GM13977 (cell line): Measurements from ENCODE around the gene ZNF813.
A peak's percentile ranks its signal among the peaks of the same experiment; 100 is the strongest.
"Not testable (repeated sequence)": the region's sequence is repeated elsewhere in the genome, so short reads cannot be mapped to it uniquely, and the experiment has no call there.

Experiments
- DNase-seq: peaks from one replicate; pipeline ENCODE4 v3.0.0; 2012; ENCODE audit warnings: low spot score
- in situ Hi-C: fragments of 300-500 bp; cut with MboI; formaldehyde crosslinking; loops from one replicate; pipeline ENCODE4 v1.12.0; 2022; ENCODE audit warnings: low sequenced_read_pairs, low pct_unique_long_range_greater_than_20kb, mixed read lengths, inconsistent platforms; ENCODE audit not compliant: unreplicated experiment
- TF ChIP-seq, protein P1 (sequence below): IDR thresholded peaks from 2 replicates; pipeline ENCODE4 v1.5.1; 2012; ENCODE audit warnings: mild to moderate bottlenecking, control low read depth; ENCODE audit not compliant: insufficient read depth; ENCODE audit errors: extremely low read depth, missing control alignments

Gene ZNF813

DNA sequence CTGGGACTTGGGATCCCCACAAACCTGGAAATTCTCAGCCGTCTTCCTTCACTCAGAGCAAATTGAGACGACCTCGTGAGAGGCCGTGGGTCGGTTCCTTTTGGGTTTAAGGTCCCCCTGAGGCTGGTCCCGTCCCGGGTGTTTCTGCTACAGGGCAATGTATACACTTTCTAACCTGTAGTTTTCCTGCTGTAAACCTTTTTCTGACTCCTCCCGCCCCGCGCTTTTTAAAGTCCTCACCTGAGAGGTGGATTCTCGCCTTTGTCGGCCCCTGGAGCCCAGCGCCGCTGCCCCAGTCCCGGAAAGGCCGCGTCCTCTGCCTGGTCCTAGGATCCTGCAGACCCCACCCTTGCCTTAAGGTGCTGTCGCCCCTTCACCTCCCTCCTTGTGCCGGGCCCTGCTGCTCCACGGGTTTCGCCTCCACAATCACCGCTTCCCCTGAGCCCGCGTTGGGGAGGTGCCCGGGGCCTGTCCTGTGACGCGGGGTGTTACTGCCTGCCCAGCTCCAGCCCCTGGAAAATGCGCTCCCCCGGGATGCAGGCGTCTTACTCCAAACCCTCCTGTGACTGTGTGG, 35.4 kb upstream of the ZNF813 start:
- TF ChIP-seq, protein P1, sequence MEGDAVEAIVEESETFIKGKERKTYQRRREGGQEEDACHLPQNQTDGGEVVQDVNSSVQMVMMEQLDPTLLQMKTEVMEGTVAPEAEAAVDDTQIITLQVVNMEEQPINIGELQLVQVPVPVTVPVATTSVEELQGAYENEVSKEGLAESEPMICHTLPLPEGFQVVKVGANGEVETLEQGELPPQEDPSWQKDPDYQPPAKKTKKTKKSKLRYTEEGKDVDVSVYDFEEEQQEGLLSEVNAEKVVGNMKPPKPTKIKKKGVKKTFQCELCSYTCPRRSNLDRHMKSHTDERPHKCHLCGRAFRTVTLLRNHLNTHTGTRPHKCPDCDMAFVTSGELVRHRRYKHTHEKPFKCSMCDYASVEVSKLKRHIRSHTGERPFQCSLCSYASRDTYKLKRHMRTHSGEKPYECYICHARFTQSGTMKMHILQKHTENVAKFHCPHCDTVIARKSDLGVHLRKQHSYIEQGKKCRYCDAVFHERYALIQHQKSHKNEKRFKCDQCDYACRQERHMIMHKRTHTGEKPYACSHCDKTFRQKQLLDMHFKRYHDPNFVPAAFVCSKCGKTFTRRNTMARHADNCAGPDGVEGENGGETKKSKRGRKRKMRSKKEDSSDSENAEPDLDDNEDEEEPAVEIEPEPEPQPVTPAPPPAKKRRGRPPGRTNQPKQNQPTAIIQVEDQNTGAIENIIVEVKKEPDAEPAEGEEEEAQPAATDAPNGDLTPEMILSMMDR, result no peak
- in situ Hi-C loops, result no loop called here
- peak; percentile 10 for DNase-seq

DNA sequence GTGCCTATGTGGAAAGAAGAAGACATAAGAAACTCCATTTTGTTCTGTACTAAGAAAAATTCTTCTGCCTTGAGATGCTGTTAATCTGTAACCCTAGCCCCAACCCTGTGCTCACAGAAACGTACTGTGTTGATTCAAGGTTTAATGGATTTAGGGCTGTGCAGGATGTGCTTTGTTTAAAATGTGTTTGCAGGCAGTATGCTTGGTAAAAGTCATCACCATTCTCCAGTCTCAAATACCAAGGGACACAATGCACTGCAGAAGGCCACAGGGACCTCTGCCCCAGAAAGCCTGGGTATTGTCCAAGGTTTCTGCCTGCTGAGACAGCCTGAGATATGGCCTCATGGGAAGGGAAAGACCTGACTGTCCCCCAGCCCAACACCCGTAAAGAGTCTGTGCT, 23.7 kb upstream of the ZNF813 start:
- DNase-seq, in situ Hi-C loops: not testable (repeated sequence)

DNA sequence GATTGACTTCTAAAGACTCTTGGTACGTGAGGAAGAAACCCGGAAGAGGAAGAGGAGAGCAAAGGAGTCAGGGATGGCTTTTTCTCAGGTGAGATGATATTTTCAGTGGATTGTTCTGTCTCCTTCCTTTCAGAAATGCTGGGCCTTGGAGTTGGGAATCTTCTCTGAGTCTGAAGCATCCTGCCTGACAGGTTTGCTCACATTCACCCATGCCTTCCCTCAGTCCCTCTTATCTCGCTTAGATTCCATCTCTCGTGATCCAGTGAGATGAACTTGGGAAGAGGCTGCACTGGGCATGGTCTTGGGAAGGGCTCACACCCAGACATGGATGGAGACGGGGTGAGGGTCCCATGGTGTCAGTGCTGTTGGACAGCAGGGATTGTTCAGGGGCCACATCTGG, 20.3 kb upstream of the ZNF813 start:
- DNase-seq, in situ Hi-C loops: not testable (repeated sequence)

DNA sequence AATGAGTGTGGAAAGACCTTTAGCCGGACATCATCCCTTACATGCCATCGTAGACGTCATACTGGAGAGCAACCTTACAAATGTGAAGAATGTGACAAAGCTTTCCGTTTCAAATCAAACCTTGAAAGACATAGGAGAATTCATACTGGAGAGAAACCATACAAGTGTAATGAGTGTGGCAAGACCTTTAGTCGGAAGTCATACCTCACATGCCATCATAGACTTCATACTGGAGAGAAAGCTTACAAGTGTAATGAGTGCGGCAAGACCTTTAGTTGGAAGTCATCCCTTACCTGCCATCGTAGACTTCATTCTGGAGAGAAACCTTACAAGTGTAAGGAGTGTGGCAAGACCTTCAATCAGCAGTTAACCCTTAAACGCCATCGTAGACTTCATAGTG, 11.7 kb upstream of the ZNF813 start:
- in situ Hi-C loops, result no loop called here
- no peak for DNase-seq
- TF ChIP-seq, protein P1, result no peak

DNA sequence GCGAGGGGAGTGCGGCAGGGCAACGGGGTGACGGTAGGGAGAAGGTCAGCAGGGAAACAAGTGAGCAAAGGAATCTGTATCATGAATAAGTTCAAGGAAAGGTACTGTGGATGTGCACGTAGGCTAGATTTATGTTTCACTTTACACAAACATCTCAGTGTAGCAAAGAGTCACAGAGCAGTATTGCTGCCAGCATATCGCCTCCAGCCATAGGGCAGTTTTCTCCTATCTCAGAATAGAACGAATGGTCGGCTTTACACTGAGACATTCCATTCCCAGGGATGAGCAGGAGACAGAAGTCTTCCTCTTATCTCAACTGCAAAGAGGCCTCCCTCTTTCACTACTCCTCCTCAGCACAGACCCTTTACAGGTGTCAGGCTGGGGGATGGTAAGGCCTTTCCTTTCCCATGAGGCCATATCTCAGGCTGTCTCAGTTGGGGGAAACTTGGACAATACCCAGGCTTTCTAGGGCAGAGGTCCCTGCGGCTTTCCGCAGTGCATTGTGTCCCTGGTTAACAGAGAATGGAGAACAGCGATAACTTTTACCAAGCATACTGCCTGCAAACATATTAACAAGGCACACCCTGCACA, 7.3 kb upstream of the ZNF813 start:
- in situ Hi-C loops, DNase-seq: not testable (repeated sequence)

DNA sequence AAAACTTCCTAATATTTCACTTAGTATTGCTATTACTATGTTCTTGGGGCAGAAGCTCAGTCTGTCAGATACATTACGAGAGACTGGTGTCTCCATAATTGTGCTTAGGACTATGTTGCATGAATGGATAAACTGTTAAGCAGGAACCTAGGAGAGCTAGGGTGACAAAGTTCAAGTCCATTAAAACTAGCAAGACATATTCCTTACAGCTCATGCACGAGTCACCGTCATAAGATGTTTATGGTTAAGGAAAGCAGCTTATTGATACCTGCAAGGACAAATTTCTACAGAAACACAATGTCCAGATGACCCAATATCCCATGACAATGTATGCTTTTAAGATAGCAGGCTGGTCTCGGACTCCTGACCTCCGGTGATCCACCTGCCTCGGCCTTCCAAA, 5.7 kb upstream of the ZNF813 start:
- in situ Hi-C loops, result no loop called here
- no peak for DNase-seq
- TF ChIP-seq, protein P1, result no peak

DNA sequence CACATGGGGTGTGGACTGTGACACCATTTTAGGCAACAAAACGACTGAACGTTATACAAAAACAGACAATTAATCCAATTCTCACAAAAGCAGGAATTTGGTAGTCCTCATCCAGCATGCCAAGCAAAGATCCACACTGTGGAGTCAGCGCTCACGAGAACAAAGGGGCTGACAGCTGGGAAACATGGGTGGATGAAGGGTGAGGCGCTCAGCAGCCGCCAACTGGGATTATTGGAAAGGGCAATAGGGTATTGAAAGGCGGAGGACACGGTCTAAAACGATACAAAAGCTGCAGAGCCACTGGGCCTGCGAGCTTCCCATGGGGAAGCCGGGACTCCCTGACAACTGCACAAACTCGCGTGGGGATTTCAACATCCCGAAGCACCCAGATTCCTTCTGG, 4.7 kb upstream of the ZNF813 start:
- in situ Hi-C loops, result no loop called here
- TF ChIP-seq, protein P1, result no peak
- no peak for DNase-seq

DNA sequence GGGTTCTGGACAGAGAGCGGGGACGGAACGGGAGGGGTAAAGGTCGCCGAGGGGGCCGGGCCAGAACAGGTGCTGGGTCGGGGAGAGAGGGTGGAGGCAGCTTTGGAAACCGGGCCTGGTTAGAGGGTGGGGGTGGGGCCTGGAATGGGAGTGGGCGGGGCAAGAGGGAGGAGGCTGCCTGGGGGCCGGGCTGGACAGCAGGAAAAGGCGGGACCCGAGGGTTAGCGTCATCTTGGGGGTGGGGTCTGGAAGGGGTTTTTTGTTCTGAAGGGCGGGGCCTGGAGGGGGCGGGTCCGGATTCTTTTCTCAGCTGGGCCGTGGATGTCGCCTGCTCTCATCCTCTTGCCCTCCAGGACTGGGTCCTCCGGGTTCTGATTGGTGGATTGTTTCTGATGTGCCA, 4.3 kb upstream of the ZNF813 start:
- no peak for DNase-seq
- in situ Hi-C loops, result no loop called here
- TF ChIP-seq, protein P1, result no peak
